Measurements from ENCODE around the gene MTCH2. TPM values are rescaled to one million over a fixed set of nuclear protein-coding genes. Genes with fewer than 3 reads are reported as not detected.
A peak's percentile ranks its signal among the peaks of the same experiment; 100 is the strongest.

Gene MTCH2
- total RNA-seq, 1 donor: 88.1 TPM

DNA sequence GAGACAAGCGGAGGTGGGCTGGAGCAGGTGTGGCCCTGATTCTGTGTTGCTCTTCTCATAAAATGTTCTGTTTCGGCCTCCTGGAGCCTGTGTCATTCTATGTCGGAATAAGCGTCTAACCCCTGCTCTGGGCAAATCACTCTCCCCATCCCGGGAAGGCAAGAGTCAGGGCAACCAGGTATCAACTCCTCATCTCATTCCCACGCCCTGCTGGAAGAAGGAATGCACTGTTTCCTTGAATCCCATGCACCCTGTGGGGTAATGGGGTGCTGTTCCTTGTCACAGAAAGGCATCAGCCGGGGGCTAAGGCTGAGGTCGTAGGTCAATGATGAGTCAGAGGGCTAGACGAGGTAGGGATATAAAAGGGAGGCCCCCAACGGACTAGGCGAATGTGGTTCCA is 53.2 kb downstream of the MTCH2 start:
- DNase-seq (ENCODE audit: low read depth): no peak
- no peak overlapping the region for H3K4me3 ChIP-seq (ENCODE audit: low read depth, low read length)
- TF ChIP-seq, protein P1, sequence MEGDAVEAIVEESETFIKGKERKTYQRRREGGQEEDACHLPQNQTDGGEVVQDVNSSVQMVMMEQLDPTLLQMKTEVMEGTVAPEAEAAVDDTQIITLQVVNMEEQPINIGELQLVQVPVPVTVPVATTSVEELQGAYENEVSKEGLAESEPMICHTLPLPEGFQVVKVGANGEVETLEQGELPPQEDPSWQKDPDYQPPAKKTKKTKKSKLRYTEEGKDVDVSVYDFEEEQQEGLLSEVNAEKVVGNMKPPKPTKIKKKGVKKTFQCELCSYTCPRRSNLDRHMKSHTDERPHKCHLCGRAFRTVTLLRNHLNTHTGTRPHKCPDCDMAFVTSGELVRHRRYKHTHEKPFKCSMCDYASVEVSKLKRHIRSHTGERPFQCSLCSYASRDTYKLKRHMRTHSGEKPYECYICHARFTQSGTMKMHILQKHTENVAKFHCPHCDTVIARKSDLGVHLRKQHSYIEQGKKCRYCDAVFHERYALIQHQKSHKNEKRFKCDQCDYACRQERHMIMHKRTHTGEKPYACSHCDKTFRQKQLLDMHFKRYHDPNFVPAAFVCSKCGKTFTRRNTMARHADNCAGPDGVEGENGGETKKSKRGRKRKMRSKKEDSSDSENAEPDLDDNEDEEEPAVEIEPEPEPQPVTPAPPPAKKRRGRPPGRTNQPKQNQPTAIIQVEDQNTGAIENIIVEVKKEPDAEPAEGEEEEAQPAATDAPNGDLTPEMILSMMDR (IDR thresholded peaks at IDR 0.05; ENCODE audit: insufficient read depth, low read length): no peak

DNA sequence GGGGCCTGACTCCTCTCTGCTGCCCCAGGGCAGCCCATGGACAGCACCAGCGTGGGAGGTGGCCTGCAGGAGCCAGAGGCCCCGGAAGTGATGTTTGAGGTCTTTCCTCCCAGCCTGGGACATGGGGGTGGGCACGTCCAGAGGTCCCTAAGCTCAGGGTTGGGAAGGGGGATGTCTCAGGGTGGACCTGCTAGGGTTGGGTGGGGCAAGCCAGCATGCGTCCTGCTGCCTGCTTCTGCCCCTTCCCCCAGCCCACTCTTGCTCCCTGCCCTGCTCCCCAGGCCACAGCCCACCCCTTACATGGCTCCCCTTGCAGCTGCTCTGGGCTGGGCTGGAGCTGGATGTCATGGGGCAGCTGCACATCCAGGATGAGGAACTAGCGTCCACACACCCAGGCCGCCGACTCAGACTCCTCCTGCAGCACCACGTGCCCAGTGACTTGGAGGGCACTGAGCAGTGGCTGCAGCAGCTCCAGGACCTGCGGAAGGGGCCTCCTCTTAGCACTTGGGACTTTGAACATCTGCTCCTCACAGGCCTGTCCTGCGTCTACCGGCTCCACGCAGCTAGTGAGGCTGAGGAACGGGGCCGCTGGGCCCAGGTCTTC is 54.5 kb downstream of the MTCH2 start:
- H3K4me3 ChIP-seq (ENCODE audit: low read depth, low read length): no peak overlapping the region
- no peak for DNase-seq (ENCODE audit: low read depth)
- TF ChIP-seq, protein P1 (IDR thresholded peaks at IDR 0.05; ENCODE audit: insufficient read depth, low read length): no peak

DNA sequence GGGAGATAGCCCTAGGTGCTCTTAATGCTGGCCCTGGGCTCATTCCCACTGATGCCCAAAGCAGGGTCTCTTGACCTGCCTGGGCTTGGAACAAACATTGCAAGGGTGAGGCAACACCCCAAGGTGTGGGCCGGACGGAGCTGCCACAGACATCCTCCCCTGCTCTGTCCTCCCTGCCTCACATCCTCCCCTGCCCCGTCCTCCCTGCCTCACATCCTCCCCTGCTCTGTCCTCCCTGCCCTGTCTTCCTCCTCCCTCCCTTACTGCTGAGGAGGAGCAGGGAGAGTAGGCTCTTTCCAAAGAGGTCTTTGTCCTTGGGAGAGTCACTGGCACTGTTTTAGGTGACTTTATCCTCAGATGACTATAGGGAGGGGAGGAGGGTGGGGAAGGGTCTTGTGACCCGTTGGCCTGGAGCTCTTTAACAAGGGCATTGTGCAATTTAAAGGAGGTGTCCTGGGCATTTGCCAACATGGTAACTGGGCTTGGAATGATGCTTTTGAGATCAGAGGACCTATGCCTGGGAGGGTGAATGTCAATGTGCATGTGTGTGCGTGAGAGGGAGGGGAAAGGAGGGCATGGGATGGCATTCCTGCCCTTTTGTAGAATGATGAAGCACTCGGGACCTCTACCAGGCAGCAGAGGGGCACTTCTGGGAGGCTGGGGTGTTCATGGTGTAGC is 55.2 kb downstream of the MTCH2 start:
- peak; percentile 28 for DNase-seq (ENCODE audit: low read depth)
- no peak overlapping the region for H3K4me3 ChIP-seq (ENCODE audit: low read depth, low read length)
- TF ChIP-seq, protein P1 (IDR thresholded peaks at IDR 0.05; ENCODE audit: insufficient read depth, low read length): no peak

DNA sequence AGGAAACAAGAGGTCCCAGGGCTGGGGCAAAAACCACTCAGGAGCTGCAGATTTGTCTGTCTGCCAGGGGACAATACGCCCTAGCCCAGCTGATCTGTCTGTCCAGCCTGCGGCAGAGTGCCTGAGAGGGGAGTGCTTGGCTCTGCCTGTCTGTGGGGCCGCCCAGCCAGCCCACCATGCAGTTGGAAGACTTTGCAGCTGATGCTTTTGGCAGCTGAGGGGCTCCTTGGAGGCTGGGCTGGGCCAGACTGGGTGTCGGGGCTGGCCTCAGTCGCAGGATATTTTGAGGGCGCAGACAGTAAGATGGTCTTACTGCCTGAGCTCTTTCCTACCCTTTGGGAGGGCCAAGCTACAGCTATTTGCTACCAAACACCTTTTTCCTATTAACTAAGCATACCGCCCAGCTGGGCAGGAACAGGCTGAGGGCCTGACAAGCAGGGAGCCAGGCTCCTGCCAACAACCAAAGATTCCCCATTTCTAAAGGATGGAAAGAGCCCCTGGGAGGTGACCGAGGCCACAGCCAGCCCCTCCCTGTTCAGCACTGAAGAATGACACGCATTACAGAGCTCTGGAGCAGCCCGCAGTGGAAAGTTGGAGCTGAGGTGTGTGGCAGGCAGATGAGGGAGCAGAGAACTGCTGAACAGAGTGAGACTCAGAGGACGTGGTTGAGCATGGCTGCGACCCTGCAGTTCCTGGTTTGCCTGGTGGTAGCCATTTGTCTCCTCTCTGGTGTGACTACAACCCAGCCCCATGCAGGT is 56.1 kb downstream of the MTCH2 start, which contains the start of gene FAM180B:
TSS of gene FAM180B (plus strand) at position 581 of the 758 bp plus-strand sequence. CDS start at position 672, 91 bp downstream.
- peak; percentile 41 for DNase-seq (ENCODE audit: low read depth)
- H3K4me3 ChIP-seq (ENCODE audit: low read depth, low read length): no peak within 1 kb of the TSS
- TF ChIP-seq, protein P1 (IDR thresholded peaks at IDR 0.05; ENCODE audit: insufficient read depth, low read length): no peak

DNA sequence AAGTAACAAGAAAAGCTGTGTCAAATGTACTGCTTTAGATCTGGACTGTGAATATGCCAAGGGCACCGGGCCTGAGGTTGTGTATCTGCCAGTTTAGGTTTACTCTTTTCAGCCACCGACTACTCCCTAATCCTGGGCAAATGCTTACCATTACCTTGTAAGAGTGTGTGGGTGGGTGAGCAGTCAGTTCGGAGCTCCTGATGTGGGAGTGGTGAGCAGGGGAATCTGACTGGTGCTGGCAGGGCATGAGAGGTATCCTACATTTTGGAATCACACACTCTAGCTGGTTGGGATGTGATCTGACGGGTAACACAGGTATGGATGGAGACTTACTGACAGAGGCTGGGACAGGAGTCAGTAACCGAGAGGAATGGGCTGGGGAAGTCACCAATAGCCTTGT is 58.5 kb downstream of the MTCH2 start:
- TF ChIP-seq, protein P1 (IDR thresholded peaks at IDR 0.05; ENCODE audit: insufficient read depth, low read length): no peak

DNA sequence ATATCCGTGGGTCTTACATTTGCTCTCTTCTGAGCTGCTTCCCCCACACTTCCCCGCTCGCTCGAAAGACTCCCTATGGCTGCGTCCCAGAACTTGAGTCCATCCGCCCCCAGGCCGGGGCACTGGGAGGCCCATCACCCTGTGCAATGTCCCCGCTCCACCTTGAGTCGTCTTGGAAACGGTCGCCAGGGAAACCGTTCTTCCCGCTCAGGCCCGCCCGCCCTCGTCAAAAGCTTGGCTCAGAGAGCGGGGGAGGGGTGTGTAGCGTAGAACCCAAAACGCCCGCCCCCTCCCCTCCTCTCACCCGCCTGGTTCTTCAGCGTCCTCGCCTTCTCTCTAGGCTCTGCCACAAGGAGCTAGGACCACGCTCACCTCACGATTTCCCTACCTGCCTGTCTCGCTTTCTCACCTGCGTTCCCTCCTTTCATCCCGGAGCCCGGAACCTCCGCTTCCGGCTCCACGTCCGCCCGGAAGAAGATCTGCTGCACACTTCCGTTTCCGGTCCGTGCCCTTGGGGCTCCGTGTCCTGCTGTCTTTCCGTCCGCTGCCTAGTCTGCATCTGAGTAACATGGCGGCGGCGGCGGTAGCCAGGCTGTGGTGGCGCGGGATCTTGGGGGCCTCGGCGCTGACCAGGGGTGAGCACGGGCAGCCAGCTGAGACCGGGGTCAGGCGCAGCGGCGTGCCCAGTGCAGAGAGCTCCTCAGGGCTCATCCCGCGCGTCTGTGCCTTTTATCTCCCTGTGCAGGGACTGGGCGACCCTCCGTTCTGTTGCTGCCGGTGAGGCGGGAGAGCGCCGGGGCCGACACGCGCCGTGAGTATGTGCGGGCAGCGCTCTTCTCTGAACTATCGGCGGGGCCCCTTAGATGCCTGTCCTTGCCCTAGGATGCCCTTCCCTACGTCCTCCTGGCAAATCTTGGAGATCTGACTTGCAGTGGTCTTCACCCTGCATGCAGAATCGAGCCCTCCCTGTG is 63.5 kb downstream of the MTCH2 start, which contains the start of the genes KBTBD4 and NDUFS3:
TSS of gene KBTBD4 (minus strand) at position 447 of the 971 bp plus-strand sequence. CDS start at position 428, 19 bp downstream.
TSS of gene NDUFS3 (plus strand) at position 551 of the 971 bp plus-strand sequence. CDS start at position 569, 18 bp downstream.
- TF ChIP-seq, protein P1 (IDR thresholded peaks at IDR 0.05; ENCODE audit: insufficient read depth, low read length): no peak
- DNase-seq (ENCODE audit: low read depth): peak; percentile 88
- peak within 1 kb of the TSS; percentile 96 for H3K4me3 ChIP-seq (ENCODE audit: low read depth, low read length)

More for the DNA sequence above, 58.5 kb downstream of the MTCH2 start:
- DNase-seq (ENCODE audit: low read depth): no peak
- H3K4me3 ChIP-seq (ENCODE audit: low read depth, low read length): no peak overlapping the region
